GM21526 (cell line): ENCODE results near the gene GIMAP4.
"Not testable (repeated sequence)": the region's sequence is repeated elsewhere in the genome, so short reads cannot be mapped to it uniquely, and the experiment has no call there.

ENCODE experiments used
- ATAC-seq: cut with Tn5 transposase; IDR thresholded peaks from one replicate; pipeline ENCODE4 v1.9.1; 2021; ENCODE audit warnings: moderate library complexity; ENCODE audit not compliant: unreplicated experiment, low FRiP score

GIMAP4 gene

GRCh38 chr7:150579979-150580637 is 12.9 kb downstream of the GIMAP4 start:
- ATAC-seq, result not testable (repeated sequence)

GRCh38 chr7:150580638-150581394 is 13.6 kb downstream of the GIMAP4 start:
- ATAC-seq, result no peak

DNA sequence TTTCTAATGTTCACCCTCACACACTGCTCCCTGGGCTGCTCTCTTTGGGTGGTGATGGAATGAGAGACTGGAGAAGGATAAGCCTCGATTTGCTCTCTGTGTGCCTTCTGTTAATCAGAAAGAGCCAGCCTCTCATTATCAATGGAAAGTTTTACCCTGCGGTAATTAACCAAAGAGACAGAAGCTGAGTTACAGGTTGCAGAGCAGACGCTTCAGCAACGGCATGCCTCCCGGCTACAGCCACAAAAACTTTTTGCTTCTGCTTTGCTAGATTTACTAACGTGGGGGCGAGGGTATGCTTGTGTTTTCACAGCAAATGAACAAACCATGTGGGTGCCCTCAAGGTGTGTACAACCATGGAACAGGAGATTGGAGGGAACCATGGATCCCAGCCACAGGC is 18.0 kb downstream of the GIMAP4 start:
- no peak for ATAC-seq

GRCh38 chr7:150586068-150586784 is 19.0 kb downstream of the GIMAP4 start:
- ATAC-seq, result no peak

- no peak for ATAC-seq
These were observed 19.6 kb downstream of the GIMAP4 start for GRCh38 chr7:150586785-150587152.

DNA sequence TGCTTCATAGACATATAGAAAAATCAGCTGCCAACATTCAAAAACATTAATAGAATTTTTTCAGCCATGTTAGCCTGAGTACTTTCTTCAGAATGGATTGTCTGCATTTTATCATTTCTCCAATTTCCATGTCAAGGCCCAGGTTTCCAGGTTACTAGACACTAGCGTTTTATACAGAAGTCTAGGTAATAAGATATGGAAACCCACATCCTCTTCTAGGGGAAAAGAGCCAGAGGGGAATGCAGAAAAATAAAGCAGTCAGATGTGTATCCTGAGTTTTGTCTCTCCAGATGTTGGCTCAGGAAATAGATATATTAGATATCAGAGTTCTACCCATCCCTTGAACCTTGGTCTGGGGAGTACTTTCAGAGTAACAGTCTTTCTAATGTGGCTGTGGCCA is 20.4 kb downstream of the GIMAP4 start:
- ATAC-seq, result no peak

DNA sequence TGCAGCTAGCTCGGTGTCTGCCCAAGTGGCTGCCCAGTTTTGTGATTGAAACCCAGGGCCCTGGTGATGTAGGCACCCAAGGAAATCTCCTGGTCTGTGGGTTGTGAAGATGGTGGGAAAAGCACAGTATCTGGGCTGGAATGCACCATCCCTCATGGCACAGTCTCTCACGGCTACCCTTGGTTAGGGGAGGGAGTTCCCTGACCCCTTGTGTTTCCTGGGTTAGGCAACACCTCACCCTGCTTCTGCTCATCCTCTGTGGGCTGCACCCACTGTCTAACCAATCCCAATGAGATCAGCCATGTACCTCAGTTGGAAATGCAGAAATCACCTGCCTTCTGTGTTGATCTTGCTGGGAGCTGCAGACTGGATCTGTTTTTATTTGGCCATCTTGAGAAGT is 27.6 kb downstream of the GIMAP4 start:
- no peak for ATAC-seq

DNA sequence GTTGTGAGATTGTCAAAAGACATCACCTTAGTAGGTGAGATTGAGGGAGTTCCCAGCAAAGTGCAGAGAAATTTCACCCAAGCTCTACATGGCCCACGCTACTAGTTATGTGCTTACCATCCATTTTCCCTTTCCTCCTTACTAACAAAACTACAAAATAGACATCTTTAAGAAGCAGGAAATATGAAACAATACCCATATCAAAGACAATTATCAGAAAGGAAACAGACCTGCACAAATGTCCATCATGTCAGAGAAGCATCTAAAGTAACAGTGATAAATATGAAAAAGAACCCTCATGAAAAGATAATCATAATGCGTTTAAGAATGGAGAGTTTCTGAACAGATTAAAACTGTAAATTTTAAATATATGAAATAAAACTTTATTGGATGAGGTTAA is 28.2 kb downstream of the GIMAP4 start:
- ATAC-seq, result no peak

DNA sequence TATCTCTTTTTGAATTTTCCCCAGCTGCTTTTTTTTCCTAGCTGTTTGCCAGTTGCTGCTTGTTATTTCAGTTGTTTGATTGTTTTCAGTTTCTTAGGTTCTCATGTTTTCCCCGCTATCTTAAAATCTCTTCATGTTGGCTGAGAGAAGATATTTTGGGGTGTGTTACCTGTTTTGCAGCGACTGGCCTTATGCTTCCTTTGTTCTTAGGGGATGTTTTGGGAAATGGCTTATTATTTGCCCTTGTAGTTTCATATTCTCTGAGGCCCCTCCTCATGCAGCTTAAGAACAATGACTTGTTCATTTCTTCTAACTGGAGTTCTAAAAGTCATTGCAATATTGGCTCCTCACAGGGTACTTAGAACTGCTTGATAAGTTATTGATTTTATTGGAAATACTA is 36.4 kb downstream of the GIMAP4 start:
- ATAC-seq, result not testable (repeated sequence)

GRCh38 chr7:150610233-150610632 is 43.0 kb downstream of the GIMAP4 start:
- ATAC-seq, result no peak

- no peak for ATAC-seq
These were observed 45.7 kb downstream of the GIMAP4 start for GRCh38 chr7:150612925-150613324.

- ATAC-seq, result no peak
These were observed 46.7 kb downstream of the GIMAP4 start for GRCh38 chr7:150613880-150614279.

DNA sequence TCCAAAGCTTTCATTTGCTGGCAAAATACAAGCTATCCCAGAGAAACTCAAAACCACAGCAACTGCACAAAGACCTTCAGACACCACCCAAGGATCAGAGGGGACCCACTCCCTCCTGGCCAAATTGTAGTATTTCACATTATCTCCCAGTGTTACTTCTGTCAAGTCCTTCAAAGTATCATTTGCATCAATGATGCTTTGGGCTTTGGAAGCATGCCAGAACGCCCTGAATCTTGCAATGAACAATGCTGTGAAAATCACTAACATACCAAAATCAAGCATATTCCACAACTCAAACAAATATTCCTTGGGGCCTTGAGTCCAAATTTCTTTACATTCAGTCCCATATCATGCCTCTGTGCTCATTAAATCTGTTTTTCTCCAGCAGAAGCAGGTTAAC is 47.2 kb downstream of the GIMAP4 start:
- ATAC-seq, result not testable (repeated sequence)

DNA sequence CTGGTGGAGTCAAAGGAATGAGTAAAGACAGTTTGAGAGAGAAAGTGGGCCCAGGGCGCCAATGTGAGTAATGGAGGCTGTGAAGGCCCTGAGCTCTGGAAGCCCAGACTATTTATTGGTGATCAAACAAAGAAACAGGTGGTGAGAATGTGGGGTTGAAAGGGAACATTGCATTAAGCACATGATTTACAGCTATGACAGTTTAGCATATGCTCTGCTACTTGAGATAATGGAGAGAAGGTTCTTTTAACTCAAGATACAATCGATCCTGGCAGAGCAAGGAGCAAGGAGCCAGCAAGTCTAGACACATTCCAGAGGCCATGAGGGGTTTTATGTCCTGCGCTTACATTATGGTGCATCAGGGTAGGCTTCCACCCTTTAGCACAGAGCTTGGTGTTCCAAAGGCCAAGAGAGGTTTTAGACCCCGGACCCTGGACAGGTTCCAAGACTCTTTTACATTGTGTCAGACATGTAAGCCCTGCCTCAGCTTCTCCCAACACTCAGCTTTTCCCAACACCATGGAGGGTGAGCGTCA is 48.1 kb downstream of the GIMAP4 start:
- not testable (repeated sequence) for ATAC-seq

DNA sequence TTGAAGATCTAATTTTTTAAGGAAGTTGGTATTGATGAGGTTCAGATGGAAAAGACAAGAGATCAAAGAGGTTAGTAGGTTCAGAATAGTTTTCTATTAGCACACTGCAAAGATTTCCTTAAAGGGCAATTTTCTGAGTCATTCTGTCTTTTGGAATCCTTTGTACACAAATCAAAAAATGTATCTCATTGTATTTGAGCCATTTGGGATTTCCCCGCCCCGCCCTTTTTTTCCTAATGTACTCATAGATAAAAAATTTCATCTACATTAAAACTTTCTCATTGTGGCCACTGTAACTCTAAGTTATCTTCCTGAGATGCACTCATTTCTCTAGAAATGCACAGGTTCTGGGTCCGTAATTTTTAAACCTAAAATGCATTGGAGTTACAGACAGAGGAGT is 52.9 kb downstream of the GIMAP4 start:
- ATAC-seq, result no peak

DNA sequence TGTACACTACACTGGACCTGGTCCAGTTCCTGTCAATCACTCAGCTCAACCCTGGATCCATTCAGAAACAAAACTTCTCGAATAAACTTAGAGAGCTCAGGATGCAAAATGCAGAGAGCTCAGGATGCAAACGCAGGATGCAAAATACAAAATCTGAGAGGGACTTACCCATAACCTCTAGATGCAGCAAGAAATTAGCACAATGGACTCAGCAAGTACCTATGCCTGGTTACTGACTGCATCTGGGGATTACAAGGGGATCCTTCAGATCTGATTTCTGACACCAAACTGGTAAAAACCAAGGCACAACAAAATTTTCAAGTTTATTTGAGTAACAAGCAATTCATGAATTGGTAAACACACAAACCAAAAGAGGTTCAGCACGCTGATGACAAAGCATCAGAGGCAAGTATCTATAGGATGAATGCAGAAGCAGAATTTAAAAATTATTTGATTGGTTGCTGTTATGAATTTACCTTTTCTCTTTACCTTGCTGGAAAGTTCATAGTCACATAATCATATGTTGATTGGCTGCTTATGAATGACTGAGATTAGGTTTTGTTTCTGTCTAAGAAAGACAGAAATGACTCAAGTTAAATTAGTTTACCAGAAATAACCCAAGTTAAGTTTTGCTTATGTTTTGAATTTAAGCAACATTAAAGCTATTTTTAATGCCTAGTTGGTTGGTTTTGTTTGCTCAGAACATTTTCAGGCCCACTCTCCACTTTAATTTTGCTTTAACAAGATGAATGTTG is 53.6 kb downstream of the GIMAP4 start:
- ATAC-seq, result no peak

- no peak for ATAC-seq
These were observed 54.2 kb downstream of the GIMAP4 start for GRCh38 chr7:150621376-150621775.
